ENCODE results near the gene SHISAL1.

SHISAL1 gene

DNA sequence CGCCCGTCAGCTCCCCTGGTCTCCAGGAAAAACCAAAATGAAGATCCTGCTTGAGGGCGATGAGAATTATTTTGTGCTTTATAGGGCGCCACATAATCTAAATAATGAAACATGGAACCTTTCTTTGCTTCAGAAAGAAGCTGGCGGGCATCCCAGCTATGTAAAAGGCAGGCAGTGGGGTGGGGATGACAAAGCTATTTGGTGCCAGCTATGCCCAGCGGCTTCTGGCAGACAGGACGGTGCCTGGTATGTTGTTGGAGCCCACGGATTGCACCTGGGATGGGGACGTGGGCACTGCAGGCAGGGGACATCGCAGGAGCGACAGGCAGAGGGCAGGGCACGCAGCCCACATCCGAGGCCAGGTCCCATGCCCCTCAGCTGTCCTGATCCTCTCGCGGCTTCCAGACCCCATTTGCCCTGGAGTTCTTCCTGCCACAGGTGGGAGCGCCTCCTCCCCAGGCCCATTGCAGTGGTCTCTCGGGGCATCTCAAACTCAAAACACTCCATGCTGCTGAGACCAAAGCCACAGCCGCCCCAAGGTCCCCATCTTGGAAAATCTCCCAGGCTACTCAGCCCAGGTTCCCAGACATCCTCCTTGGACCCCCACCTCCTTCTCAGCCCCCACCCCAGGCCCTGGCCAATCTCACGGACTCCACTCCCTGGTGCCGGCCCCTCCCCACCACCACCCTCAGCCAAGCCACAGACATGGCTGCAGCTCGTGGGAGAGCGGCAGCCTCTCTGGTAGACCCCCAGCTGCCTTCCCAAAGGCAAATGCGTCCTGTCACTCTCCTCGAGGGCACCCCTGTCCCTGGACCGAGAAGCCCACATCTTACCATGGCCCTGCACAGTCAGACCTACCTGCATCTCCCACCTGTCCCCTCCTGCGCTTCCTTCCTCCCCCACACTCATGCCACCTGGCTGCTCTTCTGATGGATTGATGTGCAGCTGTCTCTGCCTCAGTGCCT is 45.7 kb downstream of the SHISAL1 start:
- no peak for DNase-seq (ENCODE audit: extremely low read depth in 1 of 2, low read depth in 1 of 2)

DNA sequence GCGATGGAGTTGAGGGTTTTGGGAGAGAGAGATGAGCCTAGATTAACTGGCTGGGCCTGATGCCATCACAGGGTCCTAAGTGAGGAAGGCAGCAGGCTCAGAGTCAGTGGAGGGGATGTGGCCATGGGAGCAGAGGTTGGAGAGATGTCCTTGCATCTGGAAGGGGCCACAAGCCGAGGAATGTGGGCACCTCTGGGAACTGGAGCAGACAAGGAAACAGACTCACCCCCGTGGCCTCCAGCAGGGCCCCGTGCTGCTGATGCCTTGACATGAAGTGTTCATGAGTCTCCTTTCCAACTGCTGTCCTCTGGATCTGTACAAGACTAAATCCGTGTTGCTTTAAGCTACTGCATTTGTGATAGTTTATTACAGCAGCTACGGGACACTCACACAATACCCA is 49.2 kb downstream of the SHISAL1 start:
- no peak for DNase-seq (ENCODE audit: extremely low read depth in 1 of 2, low read depth in 1 of 2)

DNA sequence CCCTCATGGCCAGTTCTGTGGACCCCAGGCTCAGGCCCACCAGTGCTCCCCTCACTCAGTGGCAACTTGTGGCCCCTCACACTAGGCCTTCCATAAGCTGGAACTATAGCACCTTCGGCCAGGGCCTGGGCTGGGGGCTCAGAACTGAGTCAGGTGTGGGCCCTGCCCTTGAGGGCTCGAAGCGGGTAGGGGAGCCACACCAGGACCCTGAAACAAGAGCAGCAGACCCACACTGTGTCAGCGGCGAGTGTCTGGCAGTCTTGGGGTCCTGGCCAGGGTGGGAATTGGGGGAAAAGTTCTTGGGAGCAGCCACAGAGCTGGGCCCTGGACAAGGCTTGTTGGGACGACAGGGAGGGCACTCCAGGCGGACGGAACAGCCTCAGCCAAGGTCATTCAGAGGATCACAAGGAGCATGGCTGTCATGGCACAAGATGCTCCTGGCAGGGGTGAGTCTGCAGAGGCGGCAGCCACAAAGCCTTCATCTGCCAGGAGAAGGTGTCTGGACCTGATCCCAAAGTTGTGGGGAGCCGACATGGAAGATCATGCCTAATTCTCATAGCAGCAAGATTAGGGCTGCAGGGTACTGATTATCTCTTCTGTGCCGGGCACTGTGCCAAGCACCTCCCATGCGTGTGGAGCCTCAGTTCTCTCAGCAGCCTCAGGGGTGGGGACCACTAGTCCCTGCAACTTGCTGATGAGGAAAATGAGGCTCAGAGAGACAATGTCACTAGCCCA is 50.7 kb downstream of the SHISAL1 start:
- no peak for DNase-seq (ENCODE audit: extremely low read depth in 1 of 2, low read depth in 1 of 2)

DNA sequence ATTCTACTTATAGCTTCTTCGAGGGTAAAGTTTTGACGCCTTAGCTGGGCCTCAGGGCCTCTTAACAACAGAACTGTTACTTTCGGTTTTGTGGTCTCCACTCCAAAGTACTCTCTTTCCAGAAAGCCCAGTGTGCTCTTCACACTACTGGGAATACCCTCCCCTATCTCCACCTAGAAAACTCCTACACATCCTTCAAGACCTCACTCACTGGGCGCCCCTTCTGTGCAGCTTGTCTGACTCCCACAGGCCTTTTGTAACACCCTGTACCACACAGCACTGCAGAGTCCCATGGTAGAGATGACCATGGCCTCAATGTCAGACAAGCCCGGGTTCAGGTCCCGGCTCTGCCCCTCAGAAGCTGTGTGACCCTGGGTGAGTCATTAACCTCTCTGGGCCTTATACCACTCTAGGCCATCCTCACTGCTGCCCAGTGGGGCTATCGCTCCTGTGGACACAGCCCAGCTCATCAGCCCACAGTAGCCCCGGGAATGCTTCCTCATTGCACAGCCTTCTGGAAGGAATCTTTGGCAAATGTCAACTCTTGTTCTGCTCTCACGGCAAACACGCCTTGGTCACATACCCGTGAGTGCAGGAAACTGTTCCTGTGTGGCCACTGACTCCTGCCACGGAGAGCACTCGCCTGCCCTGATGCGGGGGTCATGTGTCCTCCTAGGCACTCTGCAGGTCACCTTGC is 51.4 kb downstream of the SHISAL1 start:
- no peak for DNase-seq (ENCODE audit: extremely low read depth in 1 of 2, low read depth in 1 of 2)

DNA sequence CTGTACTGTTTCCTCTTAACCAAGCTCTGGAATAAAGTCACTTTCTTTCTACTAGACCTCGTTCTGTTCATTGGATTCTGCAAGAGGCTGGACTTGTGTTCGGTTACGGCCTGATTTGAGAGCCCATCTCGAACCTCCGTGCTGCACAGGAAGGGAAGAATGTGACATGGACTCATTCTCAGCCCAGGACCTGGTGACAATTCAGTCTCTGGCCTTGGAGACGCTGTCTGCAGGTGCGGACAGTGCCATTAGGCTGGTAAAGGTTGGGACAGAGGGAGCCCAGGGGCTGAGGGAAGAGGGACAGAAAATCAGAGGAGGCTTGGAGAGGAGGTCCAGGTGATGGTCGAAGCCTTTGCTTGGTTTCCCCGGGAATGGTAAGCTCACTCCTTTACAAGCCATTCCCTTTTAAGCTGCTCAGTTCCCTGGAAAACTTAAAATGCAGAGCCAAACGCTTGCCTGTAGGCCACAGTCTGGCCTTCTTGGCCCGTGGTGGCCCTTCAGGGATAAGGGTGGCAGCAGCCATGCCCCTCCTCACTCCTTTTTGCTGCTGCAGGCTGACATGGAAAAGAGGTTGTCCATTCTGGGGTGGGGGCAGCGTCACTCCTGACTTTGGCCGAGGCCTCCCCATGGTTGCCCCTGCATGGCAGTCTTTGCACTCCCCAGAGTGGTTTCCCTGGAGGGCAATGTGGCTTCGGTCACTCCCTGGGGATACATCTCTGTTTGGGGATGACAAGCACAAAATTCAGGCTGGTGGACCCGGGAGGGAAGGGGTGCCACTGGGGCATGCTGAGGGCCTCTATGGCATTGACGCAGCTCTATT is 52.3 kb downstream of the SHISAL1 start:
- DNase-seq (ENCODE audit: extremely low read depth in 1 of 2, low read depth in 1 of 2) = no peak

DNA sequence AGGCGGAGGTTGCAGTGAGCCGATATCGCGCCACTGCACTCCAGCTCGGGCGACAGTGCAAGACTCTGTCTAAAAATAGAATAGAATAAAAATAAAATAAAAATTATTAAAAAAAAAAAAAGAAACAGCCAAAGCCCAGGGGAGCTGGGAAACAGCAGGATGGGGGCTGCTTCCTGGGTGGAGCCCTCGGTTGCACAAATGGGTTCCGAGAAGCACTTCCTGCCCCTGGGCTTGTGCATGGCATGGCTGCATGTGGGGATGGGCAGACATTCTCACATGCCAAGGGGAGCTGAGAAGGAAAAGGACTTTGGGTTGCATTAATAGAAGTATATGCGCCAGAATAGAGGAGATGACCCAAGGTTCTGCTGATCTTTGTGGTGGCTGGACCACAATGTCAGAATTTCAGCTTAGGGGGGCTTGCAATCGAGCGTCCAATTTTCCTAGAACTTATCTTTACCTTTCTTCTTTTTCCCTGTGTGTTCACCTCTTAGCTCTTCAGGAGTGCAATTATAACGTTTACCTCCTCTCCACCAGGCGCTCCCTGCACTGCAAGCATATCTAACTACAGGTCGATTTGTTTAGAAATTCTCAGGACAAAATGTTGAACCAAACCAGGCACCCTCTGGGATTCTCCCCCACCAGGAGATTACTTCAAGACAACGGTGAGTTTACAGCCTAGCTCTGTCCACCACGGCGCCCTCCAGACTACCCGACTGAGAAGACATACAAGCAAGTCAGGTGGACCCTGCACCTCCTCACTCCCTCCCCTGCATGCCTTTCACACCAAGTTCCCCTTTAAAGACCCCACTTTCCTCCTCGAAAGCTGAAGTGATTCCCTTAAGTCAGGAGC is 53.2 kb downstream of the SHISAL1 start:
- DNase-seq (ENCODE audit: extremely low read depth in 1 of 2, low read depth in 1 of 2) = no peak

DNA sequence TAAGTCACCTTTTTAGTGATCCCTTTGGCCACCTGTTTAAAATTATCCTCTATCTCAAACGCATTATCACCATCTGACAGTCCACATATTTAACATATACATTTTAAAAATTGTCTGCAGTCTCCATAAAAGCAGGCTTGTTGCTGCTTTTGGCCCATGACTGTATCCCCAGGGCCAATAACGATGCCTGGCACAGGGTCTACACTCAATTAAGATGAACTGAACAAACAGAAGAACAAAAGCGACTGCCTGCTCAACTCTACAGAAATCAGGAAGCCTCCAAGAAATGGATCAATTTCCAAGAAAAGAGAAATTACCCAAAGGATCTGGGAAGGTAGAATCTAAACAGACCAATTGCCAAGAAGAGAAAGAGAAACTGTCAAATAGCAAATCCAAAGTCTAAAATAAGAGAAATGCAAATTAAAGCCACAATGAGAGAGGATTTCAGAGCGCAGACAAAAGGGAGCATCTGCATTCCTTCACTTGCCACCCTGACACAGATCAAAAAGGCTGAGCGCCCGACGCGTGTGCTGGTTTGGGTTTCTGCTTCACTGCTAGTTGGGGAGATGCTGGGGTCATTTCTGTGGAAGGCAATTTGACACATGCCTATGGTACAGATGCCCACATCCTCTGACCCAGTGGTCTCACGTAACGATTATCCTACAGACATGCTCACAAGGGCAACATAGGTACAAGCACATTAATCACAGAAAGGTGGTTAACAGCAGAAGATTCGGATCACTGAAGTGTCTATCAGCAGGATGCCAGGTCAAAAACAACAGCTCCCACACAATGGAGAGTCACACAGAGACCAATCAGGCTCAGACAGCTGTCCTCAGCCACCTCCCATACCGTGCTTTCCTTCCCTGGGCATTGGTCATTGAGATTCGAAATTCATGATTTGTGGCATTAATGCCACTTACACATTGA is 55.9 kb downstream of the SHISAL1 start:
- no peak for DNase-seq (ENCODE audit: extremely low read depth in 1 of 2, low read depth in 1 of 2)

DNA sequence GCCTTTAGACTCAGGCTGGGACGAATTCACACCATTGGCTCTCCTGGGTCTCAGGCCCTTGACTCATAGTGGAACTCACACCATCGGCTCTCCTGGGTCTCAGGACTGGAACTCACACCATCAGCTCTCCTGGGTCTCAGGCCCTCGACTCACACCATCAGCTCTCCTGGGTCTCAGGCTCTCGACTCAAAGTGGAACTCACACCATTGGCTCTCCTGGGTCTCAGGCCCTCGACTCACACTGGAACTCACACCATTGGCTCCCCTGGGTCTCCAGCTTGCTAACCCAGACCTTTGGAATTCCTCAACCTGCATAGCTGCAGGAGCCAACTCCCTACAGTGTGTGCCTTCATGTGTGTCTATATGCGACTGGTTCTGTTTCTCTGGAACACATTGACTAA is 56.7 kb downstream of the SHISAL1 start:
- no peak for DNase-seq (ENCODE audit: extremely low read depth in 1 of 2, low read depth in 1 of 2)

DNA sequence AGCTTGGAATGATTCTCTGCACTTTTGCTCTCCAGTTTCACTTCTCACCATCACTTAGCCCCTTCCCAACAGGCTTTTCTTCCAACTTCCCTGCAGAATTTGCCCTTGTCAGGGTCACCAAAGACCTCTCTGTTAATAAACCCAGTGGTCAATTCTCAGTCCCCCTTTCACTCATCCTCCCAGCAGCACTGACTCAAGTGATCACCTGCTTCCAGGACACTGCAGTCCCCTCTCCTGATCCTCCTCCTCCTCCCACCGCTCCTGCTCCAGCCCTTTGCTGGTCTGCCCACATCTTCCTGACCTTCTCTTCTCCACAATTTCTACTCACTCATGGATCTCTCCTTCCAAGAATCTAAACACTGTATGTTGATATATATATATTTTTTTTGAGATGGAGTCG is 57.9 kb downstream of the SHISAL1 start:
- DNase-seq (ENCODE audit: extremely low read depth in 1 of 2, low read depth in 1 of 2) = no peak

DNA sequence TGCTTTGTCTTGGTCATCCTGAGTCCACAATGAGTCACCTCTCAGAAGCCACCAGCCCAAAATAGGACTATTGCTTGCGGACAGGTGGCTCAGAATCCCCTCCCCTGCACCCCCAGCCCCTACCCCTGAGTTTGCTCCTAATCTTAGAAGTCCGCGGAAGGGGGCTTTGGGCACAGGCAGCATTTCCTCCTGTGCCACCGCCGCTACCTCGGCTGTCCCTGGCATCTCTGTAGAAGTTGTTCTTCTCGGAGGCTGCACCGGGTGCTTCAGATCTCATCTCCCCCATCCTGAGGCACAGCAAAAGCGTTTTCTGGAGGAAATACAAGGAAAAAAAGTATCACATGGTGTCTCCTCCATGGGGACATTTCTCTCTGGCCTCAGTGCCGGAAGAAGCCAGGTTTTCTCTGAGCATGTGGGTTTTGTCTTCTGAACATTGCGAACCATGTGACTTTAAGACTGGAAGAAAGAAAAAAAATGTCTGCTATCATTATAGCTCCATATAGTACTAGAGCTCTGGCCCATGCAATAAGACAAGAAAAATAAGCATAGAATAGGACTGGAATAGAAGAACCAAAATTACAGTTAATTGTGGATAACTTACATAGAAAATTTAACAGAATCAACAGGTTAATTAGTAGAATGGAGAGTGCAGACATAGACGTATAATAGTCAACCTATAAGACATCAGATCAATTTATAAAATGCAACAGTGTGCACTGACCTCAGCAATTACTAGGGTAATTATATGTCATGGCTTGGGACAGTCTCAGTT is 63.2 kb downstream of the SHISAL1 start:
- no peak for DNase-seq (ENCODE audit: extremely low read depth in 1 of 2, low read depth in 1 of 2)

DNA sequence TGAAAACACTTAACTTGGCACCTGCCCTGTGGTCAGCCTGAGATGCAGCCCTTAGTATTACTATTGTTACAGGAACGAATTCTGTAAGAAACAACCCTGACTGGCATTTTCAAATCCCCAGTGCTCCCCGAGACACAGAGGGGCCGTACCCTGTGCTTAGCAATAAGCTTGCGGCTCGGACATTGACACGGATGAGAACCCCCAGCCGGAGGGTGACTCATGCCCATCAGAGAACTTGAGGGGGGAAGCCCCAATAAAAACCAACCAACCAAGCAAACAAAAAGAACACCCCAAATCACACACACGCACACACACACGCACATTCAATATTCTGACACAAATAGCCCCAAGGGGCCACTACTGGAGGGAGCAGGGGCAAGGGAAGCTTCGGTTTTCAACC is 63.8 kb downstream of the SHISAL1 start:
- no peak for DNase-seq (ENCODE audit: extremely low read depth in 1 of 2, low read depth in 1 of 2)

DNA sequence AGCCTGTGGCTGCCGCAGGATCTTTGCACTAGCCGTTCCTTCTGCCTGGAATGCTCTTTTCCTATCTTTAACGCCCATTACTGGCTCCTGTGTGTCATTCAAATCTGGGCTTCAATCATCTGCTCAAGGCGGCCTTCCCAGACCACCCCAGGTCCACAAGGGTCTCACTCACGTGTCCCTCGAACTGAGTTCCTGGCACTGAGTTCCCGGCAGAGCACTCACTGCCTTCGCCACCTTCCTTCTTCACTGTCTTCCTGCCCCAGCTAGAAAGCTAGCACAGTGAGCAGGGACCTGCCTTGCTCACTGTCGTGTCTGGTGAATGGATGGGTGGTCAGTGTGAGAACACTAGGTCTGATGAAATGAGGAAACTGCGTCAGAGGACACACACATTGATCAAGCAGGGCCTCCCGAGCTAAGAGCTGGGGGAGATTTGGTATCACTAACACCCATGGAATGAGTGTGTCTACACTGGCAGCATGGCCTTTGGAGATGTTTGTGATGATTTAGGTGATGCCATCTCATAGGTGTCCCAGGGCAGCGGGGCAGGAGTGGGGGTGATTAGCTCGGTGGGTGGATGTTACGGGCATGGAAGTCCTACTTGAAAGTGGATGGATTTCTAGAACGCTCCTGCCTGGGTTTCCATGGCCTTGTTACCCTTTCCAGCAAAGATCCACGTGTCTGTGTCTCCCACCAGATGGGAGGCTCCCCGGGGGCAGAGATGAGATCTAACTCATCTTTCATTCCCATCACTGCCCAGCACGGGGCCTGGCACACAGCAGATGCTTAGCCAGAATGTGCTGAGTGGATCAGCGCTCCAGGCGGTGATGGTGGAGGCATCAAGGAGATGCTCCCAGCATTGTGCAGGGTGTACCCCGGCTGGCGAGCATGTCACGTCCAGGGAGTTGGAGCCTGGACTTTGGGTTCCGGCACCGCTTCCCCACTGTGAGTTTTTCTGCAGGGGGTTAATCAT is 64.5 kb downstream of the SHISAL1 start:
- DNase-seq (ENCODE audit: extremely low read depth in 1 of 2, low read depth in 1 of 2) = no peak

DNA sequence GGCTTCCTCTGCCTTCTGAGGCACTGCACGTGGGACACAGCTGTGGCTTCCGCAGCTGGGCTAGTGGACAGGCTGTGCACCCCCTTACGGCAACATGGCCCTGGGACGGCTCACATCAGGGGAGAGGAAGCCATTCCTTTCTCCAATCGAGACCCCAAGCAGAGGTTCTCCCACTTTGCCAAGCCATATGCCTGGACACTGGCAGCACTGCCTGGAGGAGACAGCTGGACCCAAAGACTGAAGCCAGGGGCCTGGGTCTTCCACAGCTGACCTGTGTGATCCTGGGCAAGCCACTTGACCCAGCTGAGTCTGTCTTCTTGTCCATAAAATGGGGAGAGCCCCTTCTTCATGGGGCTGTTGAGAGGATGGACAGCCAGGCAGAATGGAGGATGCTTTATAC is 65.4 kb downstream of the SHISAL1 start:
- no peak for DNase-seq (ENCODE audit: extremely low read depth in 1 of 2, low read depth in 1 of 2)

DNA sequence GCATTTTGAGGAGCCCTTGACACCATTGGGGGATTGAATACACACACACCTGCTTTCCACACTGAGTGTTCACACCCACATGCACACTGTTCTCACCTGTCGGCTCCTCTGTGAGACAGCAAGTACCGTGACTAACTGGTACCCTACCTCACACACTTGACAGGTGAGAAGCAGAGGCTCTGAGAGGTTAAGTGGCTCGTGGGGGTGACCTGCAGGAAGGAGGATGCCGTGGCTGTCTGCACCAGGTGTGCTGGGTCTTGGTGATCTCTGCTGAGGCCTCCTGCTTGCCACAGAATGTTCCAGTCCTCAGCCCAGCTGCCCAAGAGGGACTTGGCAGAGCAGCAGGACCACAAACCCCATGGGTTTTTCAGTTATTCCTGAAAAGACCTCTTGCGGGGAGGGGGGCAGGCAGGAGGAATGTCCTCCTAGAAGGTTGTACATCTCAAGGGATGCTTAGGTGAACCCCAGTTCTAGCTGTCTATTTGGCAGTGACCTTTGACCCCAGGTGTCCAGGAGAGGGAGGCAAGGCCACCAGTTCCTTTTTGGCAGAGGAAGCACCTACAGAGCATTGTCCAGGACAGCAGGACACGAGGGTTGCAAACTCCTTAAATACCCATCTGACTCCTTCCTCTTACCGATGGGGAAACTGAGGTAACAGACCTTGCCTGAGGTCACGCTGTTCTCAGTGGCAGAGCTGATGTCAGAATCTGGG is 66.0 kb downstream of the SHISAL1 start:
- no peak for DNase-seq (ENCODE audit: extremely low read depth in 1 of 2, low read depth in 1 of 2)

DNA sequence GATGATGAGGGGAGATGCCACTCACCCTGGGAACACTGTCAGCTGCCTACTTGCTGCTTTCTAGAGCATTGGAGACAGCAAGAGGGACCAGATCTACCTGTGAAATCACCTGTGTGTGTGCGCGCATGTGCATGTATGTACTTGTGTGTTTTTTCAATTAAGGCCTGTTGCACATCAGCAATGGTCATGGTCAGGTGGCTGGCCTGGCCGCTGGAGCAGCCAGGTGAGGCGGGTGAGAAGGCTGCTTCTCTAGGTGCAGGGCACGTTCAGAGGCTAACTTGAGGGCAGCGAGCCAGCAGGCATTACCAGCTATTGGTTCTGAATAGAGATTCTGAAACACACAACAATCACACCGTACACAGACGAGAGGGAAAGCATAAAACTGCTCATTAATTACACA is 66.9 kb downstream of the SHISAL1 start:
- DNase-seq (ENCODE audit: extremely low read depth in 1 of 2, low read depth in 1 of 2) = no peak

DNA sequence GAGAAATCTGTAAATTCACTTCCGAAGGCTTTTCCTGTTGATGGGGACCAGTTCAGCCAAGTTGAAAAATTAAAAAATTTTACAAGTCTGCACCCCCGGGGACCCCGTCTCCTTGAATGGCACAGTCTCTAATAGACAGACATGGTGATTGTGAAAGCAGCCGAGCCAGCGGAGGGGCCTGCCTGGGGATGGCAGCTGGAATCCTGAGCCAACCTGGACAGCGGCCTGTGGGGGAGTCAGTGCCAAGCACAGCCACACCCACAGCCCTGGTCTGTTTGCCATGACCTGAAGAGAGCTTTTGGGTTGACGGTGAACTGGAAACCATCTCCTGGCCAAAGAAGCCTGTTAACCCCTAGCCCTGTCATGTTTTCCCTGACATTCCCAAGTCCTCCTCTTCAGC is 67.3 kb downstream of the SHISAL1 start:
- DNase-seq (ENCODE audit: extremely low read depth in 1 of 2, low read depth in 1 of 2) = no peak

Measured in activated CD8-positive, alpha-beta memory T cell treated with anti-CD3 and anti-CD28 coated beads for 1 hour (primary cell).